RPMI7951 (cell line): ENCODE measurements around the gene WNK2. TPM values are rescaled to one million over a fixed set of nuclear protein-coding genes. Genes with fewer than 3 reads are reported as not detected.
A peak's percentile ranks its signal among the peaks of the same experiment; 100 is the strongest.

Experiments used
- DNase-seq: peaks from one replicate; pipeline ENCODE4 v3.0.0-alpha.2; 2012; ENCODE audit warnings: low read depth
- total RNA-seq: library from RNA; depleted of rRNA; stranded (reverse); fragments of >200 nt; shearing (Covaris generic); gene quantifications from 2 replicates; pipeline ENCODE4 v1.2.3, GENCODE V29; 2014

Gene WNK2
- total RNA-seq, 1 experiment from 2014 or later, result not detected

- DNase-seq, result no peak
Observed at GRCh38 chr9:93198838-93199625, 15.1 kb downstream of the WNK2 start.

GRCh38 chr9:93200449-93200742 is 16.5 kb downstream of the WNK2 start:
- DNase-seq, result no peak

GRCh38 chr9:93200989-93201334 is 17.0 kb downstream of the WNK2 start:
- no peak for DNase-seq

- no peak for DNase-seq
Observed at GRCh38 chr9:93203026-93203717, 19.2 kb downstream of the WNK2 start.

- no peak for DNase-seq
Observed at GRCh38 chr9:93203718-93204469, 20.0 kb downstream of the WNK2 start.

- no peak for DNase-seq
Observed at GRCh38 chr9:93204470-93205043, 20.6 kb downstream of the WNK2 start.

GRCh38 chr9:93205045-93205768 is 21.3 kb downstream of the WNK2 start:
- DNase-seq, result no peak

GRCh38 chr9:93205896-93206575 is 22.1 kb downstream of the WNK2 start:
- no peak for DNase-seq

- no peak for DNase-seq
Observed at GRCh38 chr9:93206576-93207155, 22.7 kb downstream of the WNK2 start.

- peak; percentile 20 for DNase-seq
Observed at GRCh38 chr9:93207326-93207814, 23.4 kb downstream of the WNK2 start.

- no peak for DNase-seq
Observed at GRCh38 chr9:93207860-93208734, 24.2 kb downstream of the WNK2 start.

DNA sequence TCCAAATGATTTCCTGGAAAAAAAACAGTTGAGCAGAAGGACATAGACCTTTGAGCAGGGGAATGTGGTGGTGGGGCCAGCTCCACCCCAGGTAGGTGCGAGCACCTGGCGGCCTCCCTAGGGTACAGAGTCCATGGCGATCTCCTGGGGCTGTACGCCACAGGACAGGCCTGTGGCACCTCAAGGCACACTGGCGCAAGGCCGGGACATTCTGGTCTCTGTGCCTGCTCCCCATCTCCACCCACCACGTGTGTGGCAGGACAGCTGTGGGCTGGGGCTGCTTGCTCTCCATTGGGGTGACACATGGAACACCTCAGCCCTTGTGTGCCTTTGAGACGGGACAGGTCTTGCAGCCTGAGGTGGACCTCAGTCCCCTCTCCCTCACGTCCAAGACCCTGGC is 25.2 kb downstream of the WNK2 start:
- DNase-seq, result no peak

DNA sequence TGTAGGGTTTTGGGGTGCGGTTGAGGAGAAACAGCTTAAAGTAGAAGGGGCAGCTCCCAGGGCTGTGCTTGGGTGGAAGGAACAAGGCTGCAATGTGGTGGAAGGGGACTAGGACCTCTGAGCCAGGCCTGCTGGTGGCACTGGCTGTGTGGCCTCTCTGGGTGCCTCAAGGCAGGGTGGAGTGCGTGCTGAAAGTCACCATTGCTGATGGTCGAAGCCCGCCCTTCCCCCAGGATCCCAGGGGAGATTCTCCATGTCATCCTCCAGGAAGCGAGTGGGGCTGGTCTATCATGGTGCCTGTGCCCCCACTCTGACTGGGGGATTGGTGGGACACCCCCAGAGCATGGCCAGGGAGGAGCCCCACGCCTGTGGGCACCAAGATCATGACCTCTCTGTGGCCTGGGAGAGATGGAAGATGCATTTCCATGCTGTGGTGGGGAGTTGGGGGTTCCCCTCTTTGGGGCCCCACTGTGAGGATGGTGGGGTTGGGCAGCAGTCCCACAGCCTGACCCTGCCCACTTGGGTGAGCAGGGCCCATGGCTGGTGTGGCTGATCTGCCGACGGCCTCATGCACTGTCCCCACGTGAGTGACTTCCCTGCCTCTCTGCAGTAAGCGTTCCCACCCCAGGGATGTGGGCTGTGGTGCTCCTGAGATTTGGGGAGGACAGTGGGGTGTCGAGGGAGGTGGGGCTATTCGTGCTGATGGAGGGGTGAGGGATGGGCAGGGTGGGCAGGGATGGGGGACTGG is 25.8 kb downstream of the WNK2 start:
- no peak for DNase-seq

DNA sequence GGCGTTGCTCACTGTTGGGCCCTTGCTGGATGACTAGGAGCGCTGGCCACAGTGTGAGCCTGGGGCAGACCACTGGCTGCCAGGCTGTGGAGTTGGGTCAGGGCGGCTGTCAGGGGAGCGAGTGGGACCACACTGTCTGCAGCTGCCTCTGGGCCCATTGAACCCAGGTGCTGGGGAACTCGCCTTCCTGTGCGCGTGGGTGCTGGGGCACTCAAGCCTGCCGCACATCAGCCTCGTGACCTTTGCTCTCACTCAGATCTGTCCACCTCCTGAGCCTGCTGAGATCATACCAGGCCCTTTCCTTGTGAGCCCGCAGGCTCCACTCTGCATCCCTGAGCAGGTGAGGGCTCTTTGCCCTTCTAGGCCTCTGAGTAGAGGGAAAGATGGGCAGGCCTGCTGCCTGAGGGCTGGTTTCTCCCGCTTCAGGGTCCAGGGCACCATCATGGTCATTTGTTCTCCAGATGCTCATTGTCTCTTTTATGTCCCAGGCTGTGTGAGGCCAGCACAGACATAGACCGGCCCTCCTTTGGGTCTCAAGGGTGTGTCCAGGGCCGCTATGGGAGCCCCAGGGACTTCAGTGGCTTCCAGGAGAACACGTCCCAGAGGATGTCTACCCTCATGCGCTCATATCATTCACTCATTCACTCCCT is 26.5 kb downstream of the WNK2 start:
- no peak for DNase-seq

- DNase-seq, result no peak
Observed at GRCh38 chr9:93210974-93211653, 27.2 kb downstream of the WNK2 start.

GRCh38 chr9:93211654-93212001 is 27.7 kb downstream of the WNK2 start:
- DNase-seq, result no peak

DNA sequence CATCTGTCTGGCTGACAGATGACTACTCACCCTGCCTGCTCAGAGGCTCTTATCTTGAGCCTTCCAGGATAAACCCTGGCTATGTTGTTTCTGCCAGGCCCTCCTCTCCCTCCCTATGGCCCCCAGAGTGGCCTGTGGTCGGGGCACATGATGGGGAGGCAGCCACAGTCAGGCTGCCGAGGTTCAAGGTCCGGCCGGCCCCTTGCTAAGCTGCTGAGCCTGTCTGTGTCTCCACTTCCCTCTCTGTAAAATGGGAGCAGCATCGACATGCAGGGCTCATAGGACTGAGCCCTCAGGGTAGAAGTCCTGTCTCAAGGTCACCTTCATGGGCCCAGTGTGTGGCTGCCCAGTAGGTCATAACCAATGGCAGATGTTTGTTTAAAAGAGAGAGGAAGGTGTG is 28.5 kb downstream of the WNK2 start:
- no peak for DNase-seq

DNA sequence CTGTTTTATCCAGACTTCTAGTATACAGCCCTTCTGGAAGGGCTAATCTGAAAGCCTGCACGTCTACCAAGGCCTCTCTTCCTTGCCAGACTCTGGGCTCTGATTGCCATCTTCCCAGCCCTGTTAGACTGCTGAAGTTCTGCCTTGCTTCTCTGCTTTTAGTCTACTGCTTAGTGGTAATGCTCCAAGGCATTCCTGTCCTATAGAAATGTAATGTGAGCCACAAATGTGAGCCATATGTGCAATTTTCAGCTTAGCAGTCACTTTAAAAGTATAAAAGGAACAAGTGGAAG is 32.1 kb downstream of the WNK2 start:
- no peak for DNase-seq
